Stimulated activated CD8-positive, alpha-beta memory T cell treated with anti-CD3 and anti-CD28 coated beads, Interleukin-2, amount 100 ng/mL, for 48 hours (primary cell): Measurements from ENCODE around the gene WBP2.

Experiments
- DNase-seq, 2 donors: peaks; one replicate each; pipeline ENCODE4 v3.0.0-alpha.2; 2020; ENCODE audit warnings: low read depth in 2 of 2

WBP2 gene

GRCh38 chr17:75828741-75829140 lies 26.4 kb downstream of the WBP2 start:
- no peak for DNase-seq

DNA sequence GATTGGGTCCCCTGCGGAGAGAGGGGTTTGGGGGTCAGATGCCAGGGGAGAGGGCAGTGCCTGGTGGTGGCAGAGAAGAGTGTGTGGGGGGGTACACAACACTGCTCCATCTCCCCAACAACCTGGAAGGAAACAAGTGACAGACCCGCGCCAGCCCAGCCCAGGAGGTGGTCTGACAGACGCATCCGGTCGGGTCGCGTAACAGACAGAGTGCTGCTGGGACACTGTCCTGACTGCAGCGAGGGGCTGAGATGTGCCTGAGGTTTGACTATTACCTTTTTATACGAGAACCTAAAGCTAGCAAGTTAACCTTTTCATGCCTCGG lies 27.1 kb downstream of the WBP2 start:
- DNase-seq, result no peak

DNA sequence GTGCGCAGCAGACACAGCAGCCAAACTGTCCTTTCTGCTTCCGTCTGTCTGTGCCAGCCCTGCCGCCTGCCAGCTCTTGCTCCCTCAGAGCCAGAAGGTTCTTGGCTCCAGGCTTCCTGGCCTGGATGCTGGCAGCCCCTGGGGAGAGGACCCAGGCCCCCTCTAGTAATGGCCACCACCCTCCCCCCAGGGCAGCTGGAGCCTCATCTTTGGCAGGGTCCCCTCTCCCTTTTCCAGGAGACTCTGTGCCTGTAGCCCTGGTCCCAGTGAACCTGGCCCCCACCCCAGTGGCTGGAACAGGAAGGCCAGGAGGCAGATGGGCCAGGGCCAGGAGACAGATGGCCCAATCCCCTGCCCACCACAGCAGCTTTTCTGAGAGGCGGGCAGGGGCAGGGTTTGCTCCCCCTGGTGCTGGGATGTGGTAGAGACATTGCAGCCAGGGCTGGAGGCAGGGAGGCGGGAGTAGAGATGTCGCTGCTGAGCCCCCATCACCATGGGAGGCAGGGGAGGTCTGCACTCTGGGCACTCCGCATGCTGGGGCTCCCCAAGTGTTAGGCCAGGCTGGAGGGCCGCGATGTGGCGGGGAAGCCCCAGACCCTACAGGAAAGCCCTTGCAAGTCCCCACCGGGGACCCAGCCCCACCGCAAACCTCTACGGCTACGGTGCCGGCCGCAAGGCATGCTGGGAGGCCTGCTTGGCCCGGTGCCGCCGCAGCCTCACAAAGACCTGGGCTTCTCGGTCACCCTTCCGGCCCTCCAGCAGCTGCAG lies 27.6 kb downstream of the WBP2 start:
- peak; percentile 48 to 58 for DNase-seq

GRCh38 chr17:75826561-75827307 lies 28.4 kb downstream of the WBP2 start:
- no peak for DNase-seq

DNA sequence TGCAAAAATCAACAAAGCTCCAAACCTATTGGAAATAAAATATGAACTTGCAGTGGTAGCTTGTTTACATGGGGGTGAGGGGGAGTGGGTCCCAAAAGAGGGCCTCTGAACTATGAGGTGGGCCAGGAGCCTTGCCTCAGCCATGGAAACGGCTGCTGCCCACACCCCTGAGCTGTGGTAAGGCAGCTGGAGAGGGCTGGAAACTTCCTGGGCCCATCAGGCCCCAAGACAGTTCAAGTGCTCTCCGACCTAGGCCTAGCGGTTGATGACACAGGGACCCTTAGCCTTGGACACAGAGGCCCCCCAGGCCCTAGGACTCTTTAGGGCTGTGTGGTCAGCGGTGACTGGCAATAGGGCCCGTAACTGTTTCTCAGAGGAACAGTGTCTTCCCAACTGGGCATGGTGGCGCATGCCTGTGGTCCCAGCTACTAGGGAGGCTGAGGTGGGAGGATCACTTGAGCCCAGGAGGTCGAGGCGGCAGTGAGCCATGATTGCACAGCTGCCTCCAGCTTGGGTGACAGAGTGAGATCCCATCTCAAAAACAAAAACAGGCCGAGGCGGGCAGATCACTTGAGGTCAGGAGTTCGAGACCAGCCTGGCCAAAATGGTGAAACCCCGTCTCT lies 29.3 kb downstream of the WBP2 start:
- DNase-seq, result no peak

- no peak for DNase-seq
Measured at GRCh38 chr17:75825149-75825552, 30.0 kb downstream of the WBP2 start.

DNA sequence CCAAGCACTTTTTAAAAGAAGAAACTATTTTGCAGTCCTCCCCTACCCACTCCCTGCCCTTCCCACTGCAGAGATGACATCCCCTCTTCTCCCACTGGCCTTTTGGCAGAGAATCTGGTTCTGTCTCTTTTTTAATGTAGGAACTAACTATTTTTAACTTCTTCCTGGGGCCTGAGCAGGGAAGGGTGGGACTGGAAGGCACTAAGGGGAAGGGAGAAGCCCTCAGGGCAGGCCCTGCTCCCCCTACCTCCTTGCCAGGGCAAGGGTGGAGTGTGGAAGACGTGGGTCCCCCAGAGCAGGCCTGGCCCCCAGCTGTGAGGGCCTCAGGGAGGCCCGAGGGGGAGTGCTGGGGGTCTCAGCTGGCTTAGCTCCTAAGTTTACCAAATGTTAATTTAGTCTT lies 30.5 kb downstream of the WBP2 start:
- DNase-seq, result no peak

DNA sequence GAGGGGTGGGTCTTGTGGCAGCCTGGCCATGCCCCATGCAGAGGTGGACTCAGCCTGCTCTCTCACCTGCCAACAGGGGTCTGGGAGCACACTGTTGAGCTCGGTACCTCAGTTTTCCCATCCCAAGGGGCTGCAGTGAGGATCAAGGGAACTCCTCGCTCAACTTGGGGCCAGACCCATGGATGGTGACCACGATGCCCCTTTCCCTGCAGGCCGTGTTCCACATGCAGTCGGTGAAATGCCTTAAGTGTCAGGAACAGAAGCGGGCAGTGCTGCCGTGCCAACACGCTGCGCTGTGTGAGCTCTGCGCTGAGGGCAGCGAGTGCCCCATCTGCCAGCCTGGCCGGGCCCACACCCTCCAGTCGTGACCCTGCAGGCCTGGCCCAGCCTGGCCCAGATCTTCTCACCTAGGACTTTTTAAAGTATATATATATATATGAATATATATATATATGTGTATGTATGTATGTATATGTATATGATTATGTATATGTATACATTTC lies 31.0 kb downstream of the WBP2 start:
- no peak for DNase-seq

- DNase-seq, result no peak
Measured at GRCh38 chr17:75823257-75824041, 31.7 kb downstream of the WBP2 start.

- no peak for DNase-seq
Measured at GRCh38 chr17:75822800-75823166, 32.4 kb downstream of the WBP2 start.

GRCh38 chr17:75822119-75822799 lies 32.9 kb downstream of the WBP2 start:
- DNase-seq, result no peak

DNA sequence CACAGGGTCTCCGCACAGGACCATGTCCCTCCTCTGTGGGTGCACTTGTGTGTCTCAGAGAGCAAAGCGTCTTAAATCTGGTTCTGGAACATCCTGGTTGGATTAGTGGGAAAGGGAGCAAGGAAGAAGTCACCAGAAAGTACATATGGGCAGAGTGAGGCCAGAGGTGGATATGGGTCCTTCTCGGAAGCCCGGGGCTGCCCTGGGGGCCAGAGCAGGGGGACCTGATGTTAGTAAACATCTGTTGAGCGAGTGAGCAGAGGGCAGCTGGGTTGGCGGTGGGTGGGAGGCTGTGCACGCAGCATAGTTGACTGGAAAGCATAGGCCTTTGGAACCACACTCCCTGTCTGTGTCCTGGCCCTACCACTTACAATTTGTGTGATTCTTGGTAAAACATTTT lies 33.6 kb downstream of the WBP2 start:
- DNase-seq, result no peak

DNA sequence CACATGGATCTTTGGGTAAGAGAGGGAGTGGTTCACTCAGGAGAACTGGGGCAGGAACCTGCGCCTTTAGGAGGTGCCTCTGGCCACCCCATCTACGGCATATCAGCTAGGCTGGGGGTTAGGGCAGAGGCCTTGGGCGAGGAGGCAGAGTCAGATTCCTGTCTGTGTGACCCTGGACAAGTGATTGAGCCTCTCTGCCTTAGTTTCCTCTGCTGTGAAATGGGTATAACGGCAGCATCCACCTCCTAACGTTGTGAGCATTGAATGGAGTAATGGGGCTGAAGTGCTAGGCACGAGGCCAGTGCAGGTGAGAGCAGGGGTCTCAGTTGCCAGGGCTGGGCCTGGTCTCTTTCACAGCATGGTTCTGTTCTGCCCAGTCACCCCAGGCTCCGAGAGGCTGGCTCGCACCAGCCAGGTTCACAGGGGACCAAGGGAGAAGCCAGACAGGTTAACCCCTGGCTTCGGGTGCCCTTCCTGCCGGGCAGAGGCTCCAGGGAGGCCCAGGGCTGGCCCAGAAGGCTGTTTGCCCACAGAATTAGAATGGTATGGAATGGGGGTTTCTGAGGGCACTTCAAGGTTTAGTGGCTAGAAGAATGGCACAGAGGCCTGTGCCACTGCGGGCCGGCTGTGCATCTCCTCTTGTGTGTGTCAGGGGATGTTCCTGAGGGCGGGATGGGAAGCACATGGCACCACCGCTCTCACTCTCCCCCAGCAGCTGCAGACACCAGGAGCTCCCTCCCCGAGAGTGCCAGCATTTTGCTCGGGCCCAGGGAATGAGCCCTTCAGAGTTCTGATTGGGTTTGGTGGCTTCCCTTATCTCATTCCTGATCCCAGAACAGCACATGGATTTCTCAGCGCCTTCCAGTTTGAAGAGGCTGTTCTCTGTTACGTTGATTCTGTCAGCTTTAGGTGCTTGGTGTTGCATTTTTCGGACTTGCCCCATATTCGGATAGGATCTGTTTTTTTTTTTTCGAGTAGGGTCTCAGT lies 34.7 kb downstream of the WBP2 start:
- DNase-seq, result no peak

GRCh38 chr17:75819678-75820077 lies 35.5 kb downstream of the WBP2 start:
- no peak for DNase-seq

DNA sequence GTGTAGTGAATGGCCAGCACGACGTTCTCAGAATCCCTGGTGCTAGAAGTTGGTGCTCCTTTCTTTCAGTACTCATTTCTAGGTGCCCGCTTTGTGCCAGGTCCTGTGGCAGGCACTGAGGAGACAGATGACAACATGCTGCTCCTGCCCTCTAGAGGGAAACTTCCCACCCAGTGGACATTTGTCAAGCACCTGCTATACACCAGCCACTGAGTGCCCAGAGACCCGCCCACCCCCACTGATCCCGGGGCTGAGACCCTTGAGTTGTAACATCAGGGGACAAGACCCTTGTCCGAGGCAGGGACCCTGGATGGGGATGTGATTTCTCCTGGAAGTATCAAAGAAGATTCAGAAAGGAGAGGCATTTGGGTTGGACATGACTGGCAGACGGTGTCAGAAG lies 36.0 kb downstream of the WBP2 start:
- no peak for DNase-seq

DNA sequence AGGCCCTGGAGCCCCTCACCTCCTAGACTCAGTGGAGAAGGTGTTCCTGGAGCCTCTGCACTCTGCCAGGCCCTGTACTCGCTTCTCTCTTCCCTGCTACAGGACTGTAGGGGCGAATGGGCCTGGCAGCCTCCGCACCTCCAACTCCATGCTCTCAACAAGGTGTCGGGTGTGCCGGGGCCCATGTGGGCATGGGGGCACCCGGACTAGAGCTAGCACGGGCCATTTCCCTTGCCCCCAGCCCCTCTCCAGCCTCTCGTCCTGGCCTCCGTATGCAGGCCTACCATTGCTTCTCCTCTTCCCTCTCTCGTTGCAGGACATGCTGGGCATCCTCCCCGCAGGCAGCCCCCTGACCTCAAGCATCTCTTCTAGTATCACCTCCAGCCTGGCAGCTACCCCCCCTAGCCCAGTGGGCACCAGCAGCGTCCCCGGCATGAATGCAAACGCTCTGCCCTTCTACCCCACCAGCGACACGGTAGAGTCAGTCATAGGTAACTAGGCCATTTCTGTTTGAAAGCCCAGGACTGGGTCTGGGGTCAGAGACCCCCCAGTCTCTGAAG lies 36.7 kb downstream of the WBP2 start:
- no peak for DNase-seq

GRCh38 chr17:75817571-75817970 lies 37.6 kb downstream of the WBP2 start:
- DNase-seq, result no peak

DNA sequence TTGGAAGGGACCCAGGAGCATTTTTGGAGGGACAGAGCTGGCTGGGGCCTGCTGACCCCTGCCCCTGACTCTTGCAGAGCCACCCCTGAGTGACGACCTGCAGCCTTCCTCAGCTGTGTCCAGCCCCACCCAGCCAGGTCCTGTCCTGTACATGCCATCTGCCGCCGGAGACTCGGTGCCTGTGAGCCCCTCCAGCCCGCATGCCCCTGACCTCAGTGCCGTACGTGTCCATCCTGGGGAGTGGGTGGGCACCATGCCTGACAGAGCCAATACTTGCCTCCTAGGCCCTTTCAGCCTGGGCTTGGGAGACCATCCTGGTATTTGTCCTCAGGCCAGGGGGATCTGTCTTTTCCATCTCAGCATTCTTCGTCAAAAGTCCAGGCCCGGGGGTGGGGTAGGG lies 38.4 kb downstream of the WBP2 start:
- DNase-seq, result no peak

- DNase-seq, result no peak
Measured at GRCh38 chr17:75815399-75815798, 39.7 kb downstream of the WBP2 start.

- no peak for DNase-seq
Measured at GRCh38 chr17:75814900-75815373, 40.2 kb downstream of the WBP2 start.
